CD4-positive, alpha-beta T cell (primary cell): Measurements from ENCODE around the gene ILRUN. TPM values are rescaled to one million over a fixed set of nuclear protein-coding genes. Genes with fewer than 3 reads are reported as not detected.

Experiments
- ATAC-seq: fragments of 200-7000 bp; cut with Tn5 transposase; one replicate; pipeline ENCODE4 v1.10.0; 2022; ENCODE audit warnings: mild to moderate bottlenecking; ENCODE audit not compliant: poor library complexity
- CTCF ChIA-PET: fragments of 350-600 bp; sonication (Branson Sonifier 250); formaldehyde crosslinking; loops from one replicate; lab custom pipeline; 2021; ENCODE audit warnings: antibody characterized with exemption, inconsistent platforms; lab: Charles Lee
- POLR2A ChIA-PET: fragments of 350-600 bp; sonication (Branson Sonifier 250); formaldehyde crosslinking; loops from one replicate; lab custom pipeline; 2021; ENCODE audit warnings: antibody characterized with exemption, inconsistent platforms; lab: Charles Lee
- DNase-seq, 14 experiments: peaks; one replicate each; pipeline ENCODE4 v3.0.0-alpha.2; 2013 to 2020; ENCODE audit warnings: mixed read lengths in 2 of 14
- H3K27ac ChIP-seq, 2 donors: one replicate each; pipeline versions ENCODE4 v1.5.1 to v1.7.0; 2013; ENCODE audit warnings: low read length in 2 of 2, low read depth in 1 of 2, mild to moderate bottlenecking in 1 of 2
- H3K27me3 ChIP-seq, 2 experiments: 1 replicate in 1 of 2; 2 replicates in 1 of 2; pipeline versions ENCODE4 v1.6.1 to v1.7.0; 2013; ENCODE audit warnings: low read length in 2 of 2, control low read depth in 1 of 2, mild to moderate bottlenecking in 1 of 2, moderate library complexity in 1 of 2; ENCODE audit not compliant: insufficient read depth in 2 of 2, control insufficient read depth in 1 of 2
- H3K36me3 ChIP-seq: one replicate; pipeline ENCODE4 v1.6.1; 2013; ENCODE audit warnings: low read length, control low read depth; ENCODE audit not compliant: insufficient read depth
- H3K4me1 ChIP-seq: one replicate; pipeline ENCODE4 v1.6.1; 2013; ENCODE audit warnings: low read length, control low read depth; ENCODE audit not compliant: insufficient read depth
- H3K4me3 ChIP-seq: one replicate; pipeline ENCODE4 v1.5.1; 2013; ENCODE audit warnings: mild to moderate bottlenecking, low read length, moderate library complexity
- H3K9me3 ChIP-seq, 2 experiments: 1 replicate in 1 of 2; 2 replicates in 1 of 2; pipeline versions ENCODE4 v1.6.1 to v1.7.0; 2013; ENCODE audit warnings: low read length in 2 of 2, mild to moderate bottlenecking in 2 of 2, control low read depth in 1 of 2, moderate library complexity in 1 of 2; ENCODE audit not compliant: control insufficient read depth in 1 of 2, insufficient read depth in 1 of 2
- H3K27ac Mint-ChIP-seq: one replicate; pipeline ENCODE4 v1.8.0; 2020; ENCODE audit warnings: mixed read lengths
- H3K27me3 Mint-ChIP-seq: one replicate; pipeline ENCODE4 v1.8.0; 2021; ENCODE audit warnings: mixed read lengths
- H3K36me3 Mint-ChIP-seq: one replicate; pipeline ENCODE4 v1.8.0; 2021; ENCODE audit warnings: low read depth, mixed read lengths
- H3K4me1 Mint-ChIP-seq: one replicate; pipeline ENCODE4 v1.8.0; 2021; ENCODE audit warnings: low read depth, mixed read lengths
- H3K4me3 Mint-ChIP-seq: one replicate; pipeline ENCODE4 v1.8.0; 2020; ENCODE audit warnings: mild to moderate bottlenecking, mixed read lengths
- H3K9me3 Mint-ChIP-seq: one replicate; pipeline ENCODE4 v1.8.0; 2020; ENCODE audit warnings: mixed read lengths
- intact Hi-C, 2 experiments: fragments of 100-400 bp; cut with DNase I in 1 of 2; cut with micrococcal nuclease in 1 of 2; formaldehyde crosslinking; loops; one replicate each; pipeline versions ENCODE4 v1.15.1 to v1.9.0; 2023 to 2025; cut with DNase I, micrococcal nuclease
- total RNA-seq, 174 experiments: library from RNA in 2 of 174; stranded (reverse) in 2 of 174; gene quantifications; one replicate each; pipeline ENCODE4 v1.2.3 and lab custom pipeline; 2021 to 2026
- TF ChIP-seq, protein P1 (sequence below): fragments of 200-600 bp; IDR thresholded peaks from one replicate; pipeline ENCODE4 v1.8.0; 2022; ENCODE audit warnings: antibody characterized with exemption, mild to moderate bottlenecking

The ILRUN gene
- total RNA-seq, 2 experiments from 2014 or later, result 44.9 to 49.4 TPM

DNA sequence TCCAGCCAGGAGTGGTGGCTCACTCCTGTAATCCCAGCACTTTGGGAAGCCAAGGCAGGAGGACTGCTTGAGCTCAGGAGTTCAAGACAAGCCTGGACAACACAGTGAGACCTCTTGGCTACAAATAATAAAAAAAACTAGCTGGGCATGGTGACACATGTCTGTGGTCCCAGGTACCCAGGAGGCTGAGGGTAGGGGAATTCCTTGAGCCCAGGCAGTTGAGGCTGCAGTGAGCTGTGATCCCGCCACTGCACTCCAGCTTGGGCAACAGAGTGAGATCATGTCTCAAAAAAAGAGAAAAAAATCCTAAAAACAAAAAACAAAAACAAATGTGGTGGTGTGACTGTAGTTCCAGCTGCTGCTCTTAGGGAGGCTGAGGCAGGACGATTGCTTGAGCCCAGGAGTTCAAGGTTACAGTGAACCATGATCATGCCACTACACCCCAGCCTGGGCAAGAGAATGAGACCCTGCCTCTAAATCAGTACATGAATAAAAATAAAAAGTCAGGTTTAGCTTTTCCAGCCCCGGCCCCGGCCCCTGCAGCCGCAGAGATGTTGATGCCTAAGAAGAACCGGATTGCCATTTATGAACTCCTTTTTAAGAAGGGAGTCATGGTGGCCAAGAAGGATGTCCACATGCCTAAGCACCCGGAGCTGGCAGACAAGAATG is 47.2 kb upstream of the ILRUN start:
- no peaks in the 10 kb centered on the region for H3K36me3 Mint-ChIP-seq
- Histone ChIP-seq H3K36me3 (no peaks in the 10 kb centered on the region), H3K9me3 (no peaks in the 10 kb centered on the region), H3K27me3 (no peaks in the 10 kb centered on the region), H3K27ac (no peak overlapping the region), H3K4me3 (no peak overlapping the region), H3K4me1 (no peaks in the 10 kb centered on the region)
- no peaks in the 10 kb centered on the region for H3K27me3 Mint-ChIP-seq
- ChIA-PET CTCF (interaction anchor here (0.9 kb wide), 1 partner anchor 11 kb away, joined by 3 read pairs; no protein-coding TSS in a partner anchor), POLR2A (no interaction called here)
- TF ChIP-seq, protein P1, sequence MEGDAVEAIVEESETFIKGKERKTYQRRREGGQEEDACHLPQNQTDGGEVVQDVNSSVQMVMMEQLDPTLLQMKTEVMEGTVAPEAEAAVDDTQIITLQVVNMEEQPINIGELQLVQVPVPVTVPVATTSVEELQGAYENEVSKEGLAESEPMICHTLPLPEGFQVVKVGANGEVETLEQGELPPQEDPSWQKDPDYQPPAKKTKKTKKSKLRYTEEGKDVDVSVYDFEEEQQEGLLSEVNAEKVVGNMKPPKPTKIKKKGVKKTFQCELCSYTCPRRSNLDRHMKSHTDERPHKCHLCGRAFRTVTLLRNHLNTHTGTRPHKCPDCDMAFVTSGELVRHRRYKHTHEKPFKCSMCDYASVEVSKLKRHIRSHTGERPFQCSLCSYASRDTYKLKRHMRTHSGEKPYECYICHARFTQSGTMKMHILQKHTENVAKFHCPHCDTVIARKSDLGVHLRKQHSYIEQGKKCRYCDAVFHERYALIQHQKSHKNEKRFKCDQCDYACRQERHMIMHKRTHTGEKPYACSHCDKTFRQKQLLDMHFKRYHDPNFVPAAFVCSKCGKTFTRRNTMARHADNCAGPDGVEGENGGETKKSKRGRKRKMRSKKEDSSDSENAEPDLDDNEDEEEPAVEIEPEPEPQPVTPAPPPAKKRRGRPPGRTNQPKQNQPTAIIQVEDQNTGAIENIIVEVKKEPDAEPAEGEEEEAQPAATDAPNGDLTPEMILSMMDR, result no peak
- H3K4me1 Mint-ChIP-seq, result no peaks in the 10 kb centered on the region
- ATAC-seq (no peak), DNase-seq (no peak)
- no peak overlapping the region for H3K4me3 Mint-ChIP-seq
- intact Hi-C loops, result no loop called here
- H3K27ac Mint-ChIP-seq, result no peak overlapping the region
- no peaks in the 10 kb centered on the region for H3K9me3 Mint-ChIP-seq

DNA sequence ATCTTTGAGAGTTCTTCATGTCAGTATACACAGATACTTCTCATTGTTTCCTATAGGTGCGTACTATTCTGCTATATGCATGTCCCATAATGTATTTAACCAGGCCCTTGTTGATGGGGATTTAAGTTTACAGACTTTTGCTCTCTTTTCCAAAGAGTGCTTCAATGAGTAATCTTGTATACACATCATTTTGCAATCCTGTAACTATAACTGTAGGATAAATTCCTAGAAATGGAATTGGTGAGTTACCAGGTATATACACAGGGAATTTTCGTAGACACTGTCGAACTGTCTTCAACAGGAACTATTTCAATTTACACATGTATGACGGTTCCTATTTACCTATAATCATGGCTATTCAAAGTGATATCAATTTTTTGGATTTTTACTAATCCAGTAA is 45.5 kb upstream of the ILRUN start:
- Histone ChIP-seq H3K4me3 (no peak overlapping the region), H3K4me1 (no peaks in the 10 kb centered on the region), H3K27ac (no peak overlapping the region), H3K36me3 (no peaks in the 10 kb centered on the region), H3K27me3 (no peaks in the 10 kb centered on the region), H3K9me3 (no peaks in the 10 kb centered on the region)
- ChIA-PET POLR2A (no interaction called here), CTCF (no interaction called here)
- intact Hi-C loops, result no loop called here
- no peaks in the 10 kb centered on the region for H3K9me3 Mint-ChIP-seq
- DNase-seq, result no peak
- no peak for ATAC-seq
- H3K27ac Mint-ChIP-seq, result no peak overlapping the region
- H3K4me1 Mint-ChIP-seq, result no peaks in the 10 kb centered on the region
- H3K27me3 Mint-ChIP-seq, result no peaks in the 10 kb centered on the region
- no peak overlapping the region for H3K4me3 Mint-ChIP-seq
- no peaks in the 10 kb centered on the region for H3K36me3 Mint-ChIP-seq
- TF ChIP-seq, protein P1, result no peak

DNA sequence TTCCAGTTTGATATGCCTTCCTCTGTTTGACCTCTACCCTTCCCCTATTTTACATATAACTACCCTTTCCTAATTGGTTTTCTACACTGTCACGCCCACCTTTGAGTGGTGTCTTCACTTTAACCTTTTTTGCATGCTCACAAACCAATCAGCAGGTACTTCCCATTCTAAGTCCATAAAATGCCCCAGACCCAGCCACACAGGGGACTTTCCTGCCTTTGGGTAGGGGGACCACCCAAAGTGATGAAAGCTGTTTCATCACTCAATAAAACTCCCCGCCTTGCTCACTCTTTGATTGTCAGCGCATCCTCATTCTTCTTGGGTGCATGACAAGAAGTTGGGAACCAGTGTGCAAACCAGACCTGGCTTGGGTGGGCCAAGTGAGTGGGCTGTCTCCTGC is 40.3 kb upstream of the ILRUN start:
- H3K4me1 ChIP-seq, result no peaks in the 10 kb centered on the region
- Mint-ChIP-seq H3K27me3 (no peaks in the 10 kb centered on the region), H3K4me3 (no peak overlapping the region), H3K36me3 (no peaks in the 10 kb centered on the region), H3K4me1 (no peaks in the 10 kb centered on the region), H3K9me3 (no peaks in the 10 kb centered on the region), H3K27ac (no peak overlapping the region)
- intact Hi-C loops, result no loop called here
- no peak overlapping the region for H3K4me3 ChIP-seq
- no peaks in the 10 kb centered on the region for H3K9me3 ChIP-seq
- CTCF ChIA-PET, result no interaction called here
- H3K27me3 ChIP-seq, result no peaks in the 10 kb centered on the region
- H3K36me3 ChIP-seq, result no peaks in the 10 kb centered on the region
- POLR2A ChIA-PET, result no interaction called here
- DNase-seq, result peak in 1 of 14 experiments; percentile 15
- no peak overlapping the region for H3K27ac ChIP-seq
- ATAC-seq, result no peak
- TF ChIP-seq, protein P1, result no peak
